ENCODE results near the gene SP8.

- TF ChIP-seq POLR2AphosphoS5 (IDR thresholded peaks at IDR 0.05) (no peak), EP300 (IDR thresholded peaks at IDR 0.05) (no peak), CTCF (IDR thresholded peaks at IDR 0.05) (no peak), POLR2A (IDR thresholded peaks at IDR 0.05) (no peak)
Observed at GRCh38 chr7:20738518-20739481, 47.9 kb downstream of the SP8 start.

All from suprapubic skin (tissue), 4 donors.